Esophagus squamous epithelium (tissue), 5 donors: ENCODE results near the gene EED. TPM values are rescaled to one million over a fixed set of nuclear protein-coding genes. Genes with fewer than 3 reads are reported as not detected.
"Not testable (repeated sequence)": the region's sequence is repeated elsewhere in the genome, so short reads cannot be mapped to it uniquely, and the experiment has no call there.

Experiments
- DNase-seq: peaks from one replicate; lab custom pipeline; 2025; lab: John Stamatoyannopoulos, UW
- H3K27ac ChIP-seq, 4 donors: fragments of 200-600 bp; sonication (generic); one replicate each; pipeline ENCODE4 v1.5.1; 2016 to 2019; ENCODE audit warnings: mild to moderate bottlenecking in 1 of 4
- H3K27me3 ChIP-seq, 4 donors: fragments of 200-600 bp; sonication (generic); 1 replicate in 3 of 4; 2 replicates in 1 of 4; pipeline versions ENCODE4 v1.5.1 to v1.6.0; 2017 to 2021; ENCODE audit warnings: antibody characterized with exemption in 1 of 4
- H3K36me3 ChIP-seq, 3 donors: fragments of 200-600 bp; sonication (generic); one replicate each; pipeline ENCODE4 v1.5.1; 2016 to 2019
- H3K4me1 ChIP-seq, 3 donors: fragments of 200-600 bp; sonication (generic); one replicate each; pipeline ENCODE4 v1.5.1; 2017 to 2019
- H3K4me3 ChIP-seq, 4 donors: fragments of 200-600 bp; sonication (generic); 1 replicate in 3 of 4; 2 replicates in 1 of 4; pipeline ENCODE4 v1.5.1; 2016 to 2019; ENCODE audit warnings: mild to moderate bottlenecking in 2 of 4, moderate library complexity in 1 of 4
- H3K9me3 ChIP-seq, 3 donors: fragments of 200-600 bp; sonication (generic); one replicate each; pipeline ENCODE4 v1.5.1; 2016 to 2019
- CTCF ChIP-seq, 6 experiments: fragments of 450-650 bp in 4 of 6; fragments of 200-600 bp in 2 of 6; sonication (generic) in 2 of 6; IDR thresholded peaks; one replicate each; pipeline ENCODE4 v1.5.1; 2016 to 2019; ENCODE audit warnings: antibody characterized with exemption in 6 of 6, mild to moderate bottlenecking in 4 of 6, moderate library complexity in 4 of 6
- POLR2A ChIP-seq, 4 donors: fragments of 450-650 bp; IDR thresholded peaks; one replicate each; pipeline ENCODE4 v1.6.1; 2017; ENCODE audit warnings: antibody characterized with exemption in 4 of 4, mild to moderate bottlenecking in 4 of 4, moderate library complexity in 3 of 4
- WGBS, 2 donors: methylation state at CpG; one replicate each; pipeline ENCODE4 v1.1.5; 2018; 5-methylcytosine and 5-hydroxymethylcytosine counted together
- intact Hi-C: fragments of 100-400 bp; cut with DNase I; formaldehyde crosslinking; loops from one replicate; pipeline ENCODE4 v1.15.0; 2022
- small RNA-seq, 4 donors: library from RNA; depleted of rRNA; stranded (forward); fragments of <200 nt; gene quantifications; one replicate each; pipeline ENCODE3, GENCODE V24; 2016
- total RNA-seq, 4 donors: library from RNA; depleted of rRNA; stranded (reverse); fragments of >200 nt; gene quantifications; one replicate each; pipeline ENCODE4 v1.1.0, GENCODE V29; 2016
- donor health status: DM: yes; HTN: yes; CAD: no.

The EED gene
- total RNA-seq, 4 donors from 2014 or later, result 14.4 to 26.3 (median 18.5) TPM

- peaks cover 6 to 15% (median 12%) of the 10 kb centered on the region in 3 donors for H3K4me1 ChIP-seq
- peaks cover 0 to 5% (median 0%) of the 10 kb centered on the region in 3 donors for H3K36me3 ChIP-seq
- intact Hi-C loops, result no loop called here
- H3K9me3 ChIP-seq, result no peaks in the 10 kb centered on the region
- peak in 2 of 6 experiments; percentile 9 to 39 for TF ChIP-seq CTCF (IDR thresholded peaks at IDR 0.05)
- TF ChIP-seq POLR2A (IDR thresholded peaks at IDR 0.05), result peak in 3 of 4 donors; percentile 35 to 63 (median 44)
- no peaks in the 10 kb centered on the region for H3K27me3 ChIP-seq
- peak within 1 kb of the TSS; percentile 80 to 94 (median 89) for H3K27ac ChIP-seq
- H3K4me3 ChIP-seq, result peak within 1 kb of the TSS; percentile 70 to 95 (median 76)
- WGBS, 2 donors, result 1% methylated on average over 11 to 25 of the region's 30 CpGs
- peak; percentile 89 for DNase-seq
Measured at GRCh38 chr11:86302092-86302793, 57.7 kb downstream of the EED start, which contains the start of gene HIKESHI. HIKESHI (plus strand) TSS chr11:86302240; CDS start chr11:86302449, 209 bp downstream.

- intact Hi-C loops, result no loop called here
- H3K27ac ChIP-seq, result peak overlapping the region in 1 of 4 donors; percentile 94
- WGBS, 2 donors, result 39 to 43% methylated on average over 2 of the region's 2 CpGs
Measured at GRCh38 chr11:86303257-86303656, 58.7 kb downstream of the EED start.

GRCh38 chr11:86308710-86309109 lies 64.2 kb downstream of the EED start:
- WGBS, 2 donors, result 87 to 96% methylated on average over 3 to 4 of the region's 4 CpGs
- H3K9me3 ChIP-seq, H3K4me3 ChIP-seq, H3K27me3 ChIP-seq, H3K27ac ChIP-seq, intact Hi-C loops, DNase-seq: not testable (repeated sequence)
- peaks cover 0 to 10% (median 2%) of the 10 kb centered on the region in 3 donors for H3K4me1 ChIP-seq
- H3K36me3 ChIP-seq, result peaks cover 0 to 34% (median 0%) of the 10 kb centered on the region in 3 donors

More at GRCh38 chr11:86303257-86303656, 58.7 kb downstream of the EED start:
- peak overlapping the region in 3 of 4 donors; percentile 70 to 95 (median 73) for H3K4me3 ChIP-seq
- no peaks in the 10 kb centered on the region for H3K27me3 ChIP-seq
- peaks cover 6 to 15% (median 12%) of the 10 kb centered on the region in 3 donors for H3K4me1 ChIP-seq
- no peak for TF ChIP-seq POLR2A (IDR thresholded peaks at IDR 0.05)
- TF ChIP-seq CTCF (IDR thresholded peaks at IDR 0.05), result no peak
- no peak for DNase-seq
- H3K9me3 ChIP-seq, result no peaks in the 10 kb centered on the region
- peaks cover 0 to 5% (median 0%) of the 10 kb centered on the region in 3 donors for H3K36me3 ChIP-seq

- no peak for DNase-seq
- H3K9me3 ChIP-seq, result no peaks in the 10 kb centered on the region
- intact Hi-C loops, result no loop called here
- no peak overlapping the region for H3K27ac ChIP-seq
- peaks cover 0 to 70% (median 0%) of the 10 kb centered on the region in 3 donors for H3K36me3 ChIP-seq
- H3K27me3 ChIP-seq, result no peaks in the 10 kb centered on the region
- 76 to 84% methylated on average over 2 of the region's 2 CpGs for WGBS, 2 donors
- H3K4me1 ChIP-seq, result peaks cover 0 to 6% (median 0%) of the 10 kb centered on the region in 3 donors
- TF ChIP-seq CTCF (IDR thresholded peaks at IDR 0.05) (no peak), POLR2A (IDR thresholded peaks at IDR 0.05) (no peak)
- H3K4me3 ChIP-seq, result no peak overlapping the region
Measured at GRCh38 chr11:86313793-86314192, 69.2 kb downstream of the EED start.

GRCh38 chr11:86314636-86315035 lies 70.1 kb downstream of the EED start:
- Histone ChIP-seq H3K4me3 (no peak overlapping the region), H3K4me1 (peaks cover 0 to 6% (median 0%) of the 10 kb centered on the region in 3 donors), H3K27ac (no peak overlapping the region), H3K36me3 (peaks cover 0 to 75% (median 0%) of the 10 kb centered on the region in 3 donors), H3K9me3 (no peaks in the 10 kb centered on the region), H3K27me3 (no peaks in the 10 kb centered on the region)
- intact Hi-C loops, result no loop called here
- DNase-seq, result no peak
- 69 to 85% methylated on average over 2 of the region's 2 CpGs for WGBS, 2 donors
- TF ChIP-seq CTCF (IDR thresholded peaks at IDR 0.05), result no peak
- no peak for TF ChIP-seq POLR2A (IDR thresholded peaks at IDR 0.05)

Small RNA genes lying within 50 kb of the gene (small RNA-seq; reads per million reads assigned to genes)
- gene RF00017, result 0 reads per million in 4 donors
- gene RN7SL225P, result 0 reads per million in 4 donors

Other genes with a start within 250 kb of the EED start
- 100 to 1,000 TPM; 128 to 196 (median 143) TPM for gene PICALM, start 175.7 kb upstream of the EED start, total RNA-seq
- 10 to 100 TPM; 22.4 to 35.7 (median 33.9) TPM for gene HIKESHI, start 57.5 kb downstream of the EED start, total RNA-seq
- under 1 TPM in 3 of 4 donors, not detected in 1; 0.23 to 0.66 (median 0.57) TPM for gene CCDC81, start 130.1 kb downstream of the EED start, total RNA-seq